GM06990 (cell line): ENCODE measurements around the gene CCDC136.

Experiments used
- DNase-seq: peaks from one replicate; pipeline ENCODE4 v3.0.0-alpha.2; 2011; ENCODE audit not compliant: insufficient read length; ENCODE audit errors: extremely low read depth
- H3K27me3 ChIP-seq: replicated peaks from 2 replicates; pipeline ENCODE4 v1.6.0; 2011; ENCODE audit warnings: low read length; ENCODE audit not compliant: control insufficient read depth, insufficient read depth
- H3K36me3 ChIP-seq: 2 replicates; pipeline ENCODE4 v1.5.1; 2011; ENCODE audit warnings: low read length; ENCODE audit not compliant: control insufficient read depth, insufficient read depth
- H3K4me3 ChIP-seq: replicated peaks from 2 replicates; pipeline ENCODE4 v1.5.1; 2011; ENCODE audit warnings: low read depth, mild to moderate bottlenecking, control low read depth, low read length
- TF ChIP-seq, protein P1 (sequence below): IDR thresholded peaks from 2 replicates; pipeline ENCODE4 v1.5.1; 2011; ENCODE audit warnings: low read length, control low read depth, mild to moderate bottlenecking, inconsistent platforms; ENCODE audit not compliant: insufficient read depth, poor library complexity, severe bottlenecking

Gene CCDC136

DNA sequence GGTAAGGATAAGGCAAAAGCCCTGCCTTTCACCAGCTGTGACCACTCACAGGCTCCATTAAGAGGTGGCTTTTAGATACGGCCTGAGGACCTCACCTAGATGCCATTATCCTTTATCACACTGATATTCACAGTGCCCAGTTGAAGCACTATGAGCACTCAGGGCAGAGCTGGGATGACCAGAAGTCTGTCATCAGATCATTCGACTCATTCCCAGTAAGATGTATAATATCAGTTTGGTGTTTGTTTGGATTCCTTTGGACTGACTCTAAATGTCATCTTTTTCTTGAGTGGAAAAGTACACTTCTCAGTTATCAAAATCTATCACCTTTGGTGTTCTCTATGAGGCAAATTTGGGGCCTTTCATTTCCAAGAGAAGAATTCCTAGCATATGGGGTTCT is 18.7 kb downstream of the CCDC136 start:
- DNase-seq, result no peak
- TF ChIP-seq, protein P1, sequence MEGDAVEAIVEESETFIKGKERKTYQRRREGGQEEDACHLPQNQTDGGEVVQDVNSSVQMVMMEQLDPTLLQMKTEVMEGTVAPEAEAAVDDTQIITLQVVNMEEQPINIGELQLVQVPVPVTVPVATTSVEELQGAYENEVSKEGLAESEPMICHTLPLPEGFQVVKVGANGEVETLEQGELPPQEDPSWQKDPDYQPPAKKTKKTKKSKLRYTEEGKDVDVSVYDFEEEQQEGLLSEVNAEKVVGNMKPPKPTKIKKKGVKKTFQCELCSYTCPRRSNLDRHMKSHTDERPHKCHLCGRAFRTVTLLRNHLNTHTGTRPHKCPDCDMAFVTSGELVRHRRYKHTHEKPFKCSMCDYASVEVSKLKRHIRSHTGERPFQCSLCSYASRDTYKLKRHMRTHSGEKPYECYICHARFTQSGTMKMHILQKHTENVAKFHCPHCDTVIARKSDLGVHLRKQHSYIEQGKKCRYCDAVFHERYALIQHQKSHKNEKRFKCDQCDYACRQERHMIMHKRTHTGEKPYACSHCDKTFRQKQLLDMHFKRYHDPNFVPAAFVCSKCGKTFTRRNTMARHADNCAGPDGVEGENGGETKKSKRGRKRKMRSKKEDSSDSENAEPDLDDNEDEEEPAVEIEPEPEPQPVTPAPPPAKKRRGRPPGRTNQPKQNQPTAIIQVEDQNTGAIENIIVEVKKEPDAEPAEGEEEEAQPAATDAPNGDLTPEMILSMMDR, result no peak

DNA sequence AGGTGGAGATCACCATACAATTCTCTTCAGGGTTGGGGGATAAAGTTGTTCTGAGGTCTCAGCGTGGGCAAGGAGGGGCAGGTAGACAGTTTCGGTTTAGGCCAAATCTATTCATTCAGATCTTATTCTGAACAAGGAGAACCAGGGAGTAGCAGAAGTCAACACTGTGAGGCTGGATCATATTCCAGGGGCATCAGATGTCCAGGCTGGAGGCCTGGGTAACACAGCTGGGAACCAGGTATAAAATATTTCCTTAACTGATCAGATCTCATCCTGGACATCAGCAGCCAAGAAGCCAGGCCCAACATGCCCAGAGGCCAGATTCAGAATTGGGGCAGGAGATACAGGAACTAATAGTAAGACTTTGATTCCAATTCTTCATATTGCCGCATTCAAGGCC is 19.2 kb downstream of the CCDC136 start:
- H3K36me3 ChIP-seq, result no peaks in the 10 kb centered on the region; the same call in 1 of the 2 replicates
- no peak overlapping the region for H3K4me3 ChIP-seq
- H3K27me3 ChIP-seq, result peaks cover 2% of the 10 kb centered on the region
- TF ChIP-seq, protein P1, result no peak
- no peak for DNase-seq

More for the DNA sequence above, 18.7 kb downstream of the CCDC136 start:
- no peaks in the 10 kb centered on the region; the same call in 1 of the 2 replicates for H3K36me3 ChIP-seq
- H3K27me3 ChIP-seq, result no peaks in the 10 kb centered on the region
- H3K4me3 ChIP-seq, result no peak overlapping the region

DNA sequence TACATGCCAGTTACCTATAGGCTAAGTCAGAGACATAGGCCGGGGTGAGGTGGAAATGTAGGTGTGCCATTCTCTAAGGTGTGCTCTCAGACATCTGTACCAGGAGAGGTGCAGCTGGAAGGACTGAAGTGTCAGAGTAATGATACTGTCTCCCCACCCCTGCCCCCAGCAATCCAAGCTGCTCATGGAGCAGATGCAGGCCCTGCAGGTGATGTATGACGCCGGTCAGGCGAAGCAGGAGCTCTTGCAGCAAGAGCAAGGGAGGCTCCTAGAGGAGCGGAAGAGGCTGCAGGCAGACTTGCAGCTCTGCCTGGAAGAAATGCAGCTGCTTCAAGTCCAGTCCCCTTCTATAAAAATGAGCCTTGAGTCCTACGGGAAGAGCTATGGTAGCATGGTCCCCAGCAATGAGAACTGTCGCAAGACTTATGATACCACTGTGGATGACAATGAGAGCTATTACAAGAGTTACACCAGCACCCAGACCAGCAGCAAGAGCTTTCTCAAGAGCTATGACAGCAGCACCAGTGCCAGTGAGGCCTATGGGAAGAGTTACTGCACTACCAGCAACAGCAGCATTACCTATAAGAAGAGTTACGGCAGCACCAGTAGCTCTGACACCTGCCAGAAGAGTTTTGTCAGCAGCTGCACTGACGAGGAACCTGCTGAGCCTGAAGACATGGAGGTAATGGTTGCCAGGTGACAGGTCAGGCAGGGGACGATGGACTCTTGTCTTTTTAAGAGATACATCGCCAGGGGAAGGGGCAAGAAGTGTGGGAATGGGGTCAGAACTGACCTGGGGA is 20.1 kb downstream of the CCDC136 start:
- Histone ChIP-seq H3K4me3 (no peak overlapping the region), H3K27me3 (peaks cover 4% of the 10 kb centered on the region), H3K36me3 (no peaks in the 10 kb centered on the region; the same call in 1 of the 2 replicates)
- TF ChIP-seq, protein P1, result no peak
- no peak for DNase-seq

DNA sequence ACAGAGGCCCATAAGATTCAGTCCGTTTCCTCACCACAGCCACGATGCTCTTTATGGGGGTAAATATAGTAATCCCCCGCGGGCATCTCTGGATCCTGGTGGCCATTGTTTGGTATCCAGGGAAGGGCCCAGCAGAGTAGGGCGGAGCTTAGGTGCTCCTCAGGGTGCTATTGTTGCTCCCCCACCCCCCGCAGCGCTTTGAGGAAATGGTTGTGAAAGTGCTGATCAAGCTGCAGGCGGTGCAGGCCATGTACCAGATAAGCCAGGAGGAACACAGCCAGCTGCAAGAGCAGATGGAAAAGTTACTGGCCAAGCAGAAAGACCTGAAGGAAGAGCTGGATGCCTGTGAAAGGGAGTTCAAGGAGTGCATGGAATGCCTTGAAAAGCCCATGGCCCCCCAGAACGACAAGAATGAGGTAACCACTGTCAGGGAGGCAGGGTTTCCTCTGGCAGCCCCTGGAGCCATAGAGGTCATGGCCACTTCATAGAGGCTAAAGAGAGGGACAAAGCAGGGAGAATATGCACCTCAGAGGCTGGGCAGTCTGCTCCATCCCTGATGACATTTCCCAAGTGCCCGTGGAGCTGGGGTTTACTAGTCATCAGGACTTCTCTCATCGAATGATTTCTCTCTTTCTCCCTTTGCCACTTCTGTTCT is 20.9 kb downstream of the CCDC136 start:
- Histone ChIP-seq H3K27me3 (peaks cover 4% of the 10 kb centered on the region), H3K4me3 (no peak overlapping the region), H3K36me3 (no peaks in the 10 kb centered on the region)
- TF ChIP-seq, protein P1, result no peak
- no peak for DNase-seq

DNA sequence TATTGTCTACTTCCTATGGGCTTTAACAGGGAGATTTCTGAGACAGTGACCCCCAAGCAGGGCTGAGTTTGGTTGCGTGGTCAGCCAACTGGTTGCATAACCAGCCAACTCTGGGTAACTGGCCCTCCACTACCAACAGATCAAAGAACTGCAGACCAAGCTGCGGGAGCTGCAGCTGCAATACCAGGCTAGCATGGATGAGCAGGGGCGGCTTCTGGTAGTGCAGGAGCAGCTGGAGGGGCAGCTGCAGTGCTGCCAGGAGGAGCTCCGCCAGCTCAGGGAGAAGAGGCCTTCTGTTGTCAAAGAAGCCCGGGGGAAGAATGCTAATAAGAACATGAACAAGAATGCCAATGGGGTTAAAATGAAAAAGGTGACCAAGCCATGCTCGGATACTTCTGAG is 22.7 kb downstream of the CCDC136 start:
- TF ChIP-seq, protein P1, result no peak

More for the DNA sequence above, 22.7 kb downstream of the CCDC136 start:
- DNase-seq, result no peak
- Histone ChIP-seq H3K36me3 (no peaks in the 10 kb centered on the region), H3K27me3 (peaks cover 4% of the 10 kb centered on the region), H3K4me3 (no peak overlapping the region)
